ENCODE measurements around the gene TMC6.

- no peak for TF ChIP-seq POLR2A (IDR thresholded peaks at IDR 0.05; ENCODE audit: low read depth)
- TF ChIP-seq CTCF (IDR thresholded peaks at IDR 0.05): no peak
- TF ChIP-seq EP300 (IDR thresholded peaks at IDR 0.05): no peak
These were observed 35.6 kb upstream of the TMC6 start for GRCh38 chr17:78163881-78164747.

Data from esophagus muscularis mucosa (tissue), 4 donors.